Activated T-helper 9 cell treated with anti-CD3 and anti-CD28 coated beads, Interleukin-2, amount 50 U/mL, for 16 hours (primary cell): ENCODE results near the gene LSP1.
A peak's percentile ranks its signal among the peaks of the same experiment; 100 is the strongest.
"Not testable (repeated sequence)": the region's sequence is repeated elsewhere in the genome, so short reads cannot be mapped to it uniquely, and the experiment has no call there.

Experiments
- DNase-seq: peaks from one replicate; pipeline ENCODE4 v3.0.0-alpha.2; 2020; ENCODE audit warnings: low read depth

Gene LSP1

DNA sequence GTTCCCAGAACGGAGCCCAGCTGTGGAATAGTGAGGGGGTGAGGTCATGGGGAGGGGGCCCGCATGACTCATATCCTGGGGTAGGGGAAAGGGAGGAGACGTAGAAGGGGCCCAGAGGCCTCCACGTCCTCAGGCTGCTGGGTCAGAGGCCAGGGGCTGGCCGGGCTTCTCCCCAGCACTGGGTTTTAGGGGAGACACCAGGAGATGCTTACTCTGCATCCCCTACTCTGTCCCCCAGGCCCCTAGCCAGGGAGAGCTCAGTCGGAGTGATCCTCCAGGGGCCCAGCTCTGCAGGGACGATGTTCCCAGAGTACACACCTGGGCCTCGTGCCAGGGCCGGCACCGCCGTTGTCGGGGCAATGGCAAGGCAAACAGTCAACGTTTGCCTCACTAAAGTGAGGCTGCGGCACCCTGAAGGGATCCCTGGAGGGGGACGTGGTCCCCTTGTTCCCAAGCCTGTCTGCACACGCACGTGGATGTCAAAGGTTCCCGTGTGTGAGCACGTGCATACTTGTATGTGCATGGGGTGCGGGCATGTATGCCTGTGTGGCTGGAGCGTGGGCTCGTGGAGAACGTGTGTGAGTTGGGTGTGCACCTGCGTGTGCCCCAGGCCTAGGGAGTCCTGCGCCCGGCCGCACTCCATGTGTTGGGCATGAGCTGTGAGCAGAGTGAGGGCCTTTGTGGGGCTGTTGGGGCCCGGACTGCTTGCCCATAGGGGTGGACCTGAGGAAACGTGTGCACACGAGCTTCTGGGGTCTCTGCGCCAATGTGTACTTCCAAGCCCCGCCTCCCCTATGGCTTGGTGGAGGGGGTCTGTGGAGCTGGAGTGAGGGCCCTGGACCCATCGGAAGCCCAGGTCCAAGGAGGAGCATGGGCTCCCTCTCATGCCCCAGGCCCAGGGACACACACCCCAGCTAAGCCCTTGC lies 24.6 kb downstream of the LSP1 start:
- peak; percentile 0 for DNase-seq

DNA sequence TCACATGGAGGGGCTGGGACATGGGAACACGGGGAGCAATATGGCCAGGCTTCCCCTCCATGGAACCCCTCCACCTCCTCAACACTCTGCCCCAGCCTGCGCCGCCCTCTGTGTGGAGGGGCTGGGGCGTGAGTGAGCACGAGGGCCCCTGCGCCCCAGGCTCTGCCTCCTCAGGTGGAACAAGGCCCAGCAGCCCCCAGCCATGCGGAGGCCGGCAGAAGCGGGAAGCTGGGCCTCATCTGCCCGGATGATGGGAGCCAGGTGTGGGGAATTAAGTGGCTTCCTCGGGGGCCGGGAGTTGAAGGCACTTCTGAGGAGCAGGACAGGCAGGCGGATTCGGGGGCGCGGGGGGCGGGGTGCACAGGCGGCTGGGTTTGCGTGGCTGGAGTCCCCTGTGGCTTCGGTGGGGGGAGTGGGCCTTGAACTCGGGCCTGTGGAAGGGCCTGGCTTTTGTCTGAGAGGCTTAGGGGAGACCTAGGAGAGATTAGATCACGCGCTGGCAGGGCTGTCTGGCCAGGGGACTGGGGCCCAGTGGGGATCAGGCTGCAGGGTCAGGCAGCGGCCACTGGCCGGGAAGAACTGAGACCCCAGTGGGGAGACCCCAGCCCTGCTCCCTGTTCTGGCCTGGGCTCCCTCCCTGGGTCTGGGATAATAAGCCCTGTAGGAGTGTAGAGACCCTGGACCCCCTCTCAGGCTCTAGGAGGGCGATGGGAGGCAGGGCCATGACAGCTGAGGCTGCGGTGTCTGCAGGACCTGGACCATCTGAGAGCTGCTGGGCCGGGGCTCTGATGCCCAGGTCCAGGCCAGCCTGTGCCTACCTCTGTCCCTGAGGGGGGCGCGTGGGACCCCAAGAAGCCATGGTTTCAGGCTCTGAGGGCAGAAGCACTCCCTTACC lies 25.5 kb downstream of the LSP1 start:
- no peak for DNase-seq

DNA sequence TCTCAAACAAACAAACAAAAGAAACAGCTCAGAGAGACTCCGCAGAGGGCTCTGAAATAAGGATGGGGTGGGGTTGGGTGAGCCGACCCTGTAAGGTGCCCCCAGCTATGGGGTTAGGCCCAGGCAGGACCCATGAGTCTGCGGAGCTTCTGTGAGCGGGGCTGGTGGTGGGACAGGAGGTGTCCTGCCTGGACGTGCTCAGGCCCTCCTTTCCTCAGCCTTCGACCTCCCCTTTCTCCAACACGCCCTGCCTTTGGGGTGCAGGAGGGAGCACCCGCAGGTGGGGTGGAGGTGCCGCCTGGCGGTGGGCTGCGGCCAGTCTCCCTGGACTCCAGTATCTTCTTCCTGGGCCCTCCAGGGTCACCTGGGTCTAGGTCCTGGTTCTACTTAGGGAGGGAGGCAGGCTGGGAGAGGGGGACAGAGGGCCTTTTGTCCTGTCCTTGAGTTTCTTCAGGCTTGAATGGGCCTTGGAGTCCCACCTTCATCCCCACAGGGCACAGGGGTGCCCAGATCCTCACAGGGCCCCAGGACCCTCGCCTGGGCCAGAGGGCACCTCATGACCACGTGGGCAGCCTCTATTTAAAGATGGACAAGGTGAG lies 26.6 kb downstream of the LSP1 start:
- no peak for DNase-seq

- no peak for DNase-seq
Measured at GRCh38 chr11:1879941-1880720, 27.2 kb downstream of the LSP1 start.

- DNase-seq, result no peak
Measured at GRCh38 chr11:1880746-1881441, 28.0 kb downstream of the LSP1 start.

DNA sequence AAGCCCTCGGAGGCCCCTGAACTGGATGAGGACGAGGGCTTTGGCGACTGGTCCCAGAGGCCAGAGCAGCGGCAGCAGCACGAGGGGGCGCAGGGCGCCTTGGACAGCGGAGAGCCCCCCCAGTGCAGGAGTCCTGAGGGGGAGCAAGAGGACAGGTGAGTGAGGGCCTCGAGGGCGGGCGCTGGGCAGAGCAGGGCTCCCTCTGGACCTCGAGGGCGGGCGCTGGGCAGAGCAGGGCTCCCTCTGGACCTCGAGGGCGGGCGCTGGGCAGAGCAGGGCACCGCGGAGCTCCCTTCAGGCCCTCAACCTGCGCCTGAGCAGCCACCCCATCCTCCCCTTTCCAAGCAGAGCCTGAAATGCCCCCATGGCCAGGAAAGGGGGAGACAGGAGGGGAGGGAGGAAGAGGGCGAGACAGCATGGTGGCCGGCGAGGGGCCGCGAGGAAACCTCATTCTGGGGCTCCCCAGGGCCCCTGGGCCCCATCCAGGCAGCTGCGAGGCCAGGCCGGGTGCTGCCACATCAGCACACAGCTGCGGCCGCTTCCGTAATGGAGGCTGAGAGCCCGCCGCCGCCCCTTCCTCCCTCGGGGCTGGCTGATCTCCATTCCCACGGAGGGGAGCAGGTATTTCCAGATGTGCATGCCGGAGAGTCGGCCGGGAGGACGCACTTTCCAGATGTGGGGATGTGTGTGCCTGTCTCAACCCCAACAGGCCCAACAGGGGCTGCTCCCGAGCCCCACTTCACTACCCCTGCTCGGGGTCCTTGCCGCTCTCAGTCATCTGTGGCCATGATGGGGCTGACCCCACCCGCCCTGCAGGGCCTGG lies 28.8 kb downstream of the LSP1 start:
- DNase-seq, result no peak

GRCh38 chr11:1882265-1883238 lies 29.7 kb downstream of the LSP1 start:
- peak; percentile 64 for DNase-seq

DNA sequence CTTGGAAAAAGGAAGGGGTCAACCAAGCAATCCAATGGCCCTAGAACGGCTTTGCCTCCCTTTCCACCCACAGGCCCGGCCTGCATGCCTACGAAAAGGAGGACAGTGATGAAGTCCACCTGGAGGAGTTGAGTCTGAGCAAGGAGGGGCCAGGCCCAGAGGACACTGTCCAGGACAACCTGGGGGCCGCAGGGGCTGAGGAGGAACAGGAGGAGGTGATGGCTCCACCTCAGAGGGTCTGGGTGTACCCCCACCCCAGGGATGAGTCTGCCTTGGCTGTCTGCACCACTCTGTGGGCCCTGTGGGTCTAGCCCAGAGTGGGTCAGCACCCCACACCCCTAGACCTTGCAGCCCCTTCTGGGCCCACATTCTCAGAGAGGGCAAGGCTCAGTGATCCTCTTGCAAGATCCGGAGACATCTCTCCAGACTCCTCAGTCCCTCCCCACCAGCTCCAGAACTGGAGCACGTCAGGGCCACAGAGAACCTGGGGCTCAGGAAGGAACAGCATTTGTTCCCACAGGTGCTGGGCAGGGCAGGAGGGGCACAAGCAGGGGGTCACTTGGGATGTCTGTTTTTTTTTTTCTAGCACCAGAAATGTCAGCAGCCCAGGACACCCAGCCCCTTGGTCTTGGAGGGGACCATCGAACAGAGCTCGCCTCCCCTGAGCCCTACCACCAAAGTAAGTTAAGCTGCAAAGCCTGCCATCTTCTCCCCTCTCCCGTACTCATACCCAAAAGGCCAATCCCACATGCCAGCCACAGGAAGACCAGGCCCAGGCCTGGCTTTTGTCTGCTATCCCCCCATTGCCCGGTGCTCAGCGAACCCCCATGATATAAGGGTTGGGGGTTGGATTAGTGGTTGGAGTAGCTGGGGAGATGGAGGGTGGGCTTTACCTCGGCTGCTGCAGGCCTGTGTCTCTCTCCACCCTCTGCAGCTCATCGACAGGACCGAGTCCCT lies 30.7 kb downstream of the LSP1 start:
- DNase-seq, result no peak

- no peak for DNase-seq
Measured at GRCh38 chr11:1884303-1884700, 31.4 kb downstream of the LSP1 start.

DNA sequence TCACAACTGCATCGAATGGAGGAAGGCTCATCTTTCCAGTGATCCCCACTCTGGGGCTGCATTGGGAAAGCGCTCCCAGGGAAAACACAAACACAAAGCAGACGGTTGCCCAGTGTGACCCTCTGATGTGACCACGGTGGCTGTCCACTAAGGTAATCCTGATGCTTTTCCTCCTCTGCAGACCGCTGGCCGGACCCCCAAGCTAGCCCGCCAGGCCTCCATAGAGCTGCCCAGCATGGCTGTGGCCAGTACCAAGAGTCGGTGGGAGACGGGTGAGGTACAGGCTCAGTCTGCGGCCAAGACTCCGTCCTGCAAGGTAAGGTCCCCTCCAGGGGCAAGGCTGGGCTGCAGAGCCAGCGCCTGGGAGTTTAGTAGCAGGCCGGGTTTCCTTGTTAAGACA lies 33.7 kb downstream of the LSP1 start:
- not testable (repeated sequence) for DNase-seq

- DNase-seq, result no peak
Measured at GRCh38 chr11:1887451-1888346, 34.8 kb downstream of the LSP1 start.

GRCh38 chr11:1888347-1888753 lies 35.5 kb downstream of the LSP1 start:
- DNase-seq, result no peak

DNA sequence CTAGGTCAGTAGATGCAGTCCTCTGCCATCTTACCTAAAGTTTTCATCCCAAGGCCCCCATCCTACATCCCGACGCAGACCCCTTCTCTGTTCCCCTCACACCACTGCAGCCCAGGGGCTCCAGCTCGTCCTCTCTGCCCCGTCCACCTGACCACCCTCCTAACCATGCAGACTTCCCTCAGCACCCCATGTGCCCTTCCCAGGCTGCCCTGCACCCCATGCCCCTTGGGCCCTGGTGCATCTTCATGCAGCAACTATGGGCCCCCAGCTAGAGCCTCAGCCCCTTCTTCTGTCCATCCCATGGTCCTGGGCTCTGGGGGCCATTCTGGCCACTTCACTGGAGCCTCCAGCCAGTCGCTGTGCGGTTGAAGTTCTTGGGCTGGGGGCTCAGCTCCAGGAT lies 35.9 kb downstream of the LSP1 start:
- DNase-seq, result no peak

GRCh38 chr11:1889224-1889930 lies 36.5 kb downstream of the LSP1 start:
- peak; percentile 49 for DNase-seq

GRCh38 chr11:1889941-1890855 lies 37.3 kb downstream of the LSP1 start:
- no peak for DNase-seq
